Measurements from ENCODE around the gene ACSL5. TPM values are rescaled to one million over a fixed set of nuclear protein-coding genes. Genes with fewer than 3 reads are reported as not detected.
"Not testable (repeated sequence)": the region's sequence is repeated elsewhere in the genome, so short reads cannot be mapped to it uniquely, and the experiment has no call there.

Gene ACSL5
- total RNA-seq, 1 donor from 2014 or later, result 1.5 TPM

DNA sequence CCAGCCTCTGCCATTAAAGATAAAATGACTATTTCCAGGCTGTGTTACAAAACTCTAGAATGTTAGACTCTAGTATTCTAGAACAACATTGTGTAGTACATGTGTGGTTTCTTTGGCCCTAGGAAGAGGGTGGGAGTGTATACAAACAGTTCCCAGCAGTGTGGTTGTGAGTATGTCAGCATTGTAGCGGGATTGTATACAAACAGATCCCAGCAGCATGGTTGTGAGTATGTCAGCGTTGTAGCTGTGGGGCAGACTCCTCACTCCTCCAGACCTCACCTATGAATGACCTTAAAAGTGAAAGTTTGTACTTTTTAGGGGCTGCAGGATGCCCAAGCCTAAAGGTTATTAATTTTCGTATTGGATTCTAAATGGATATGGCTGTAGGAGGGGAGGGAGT is 6.9 kb upstream of the ACSL5 start:
- no peak for DNase-seq (ENCODE audit: low read depth)
- H3K27me3 ChIP-seq (ENCODE audit: control insufficient read depth, insufficient read depth, low read length), result no peaks in the 10 kb centered on the region
- no peaks in the 10 kb centered on the region for H3K36me3 ChIP-seq (ENCODE audit: control insufficient read depth, insufficient read depth, low read length)
- no peak overlapping the region for H3K4me3 ChIP-seq (ENCODE audit: low read depth, low read length)
- no peak for TF ChIP-seq CTCF (IDR thresholded peaks at IDR 0.05; ENCODE audit: insufficient read depth, low read length, poor library complexity, severe bottlenecking)

DNA sequence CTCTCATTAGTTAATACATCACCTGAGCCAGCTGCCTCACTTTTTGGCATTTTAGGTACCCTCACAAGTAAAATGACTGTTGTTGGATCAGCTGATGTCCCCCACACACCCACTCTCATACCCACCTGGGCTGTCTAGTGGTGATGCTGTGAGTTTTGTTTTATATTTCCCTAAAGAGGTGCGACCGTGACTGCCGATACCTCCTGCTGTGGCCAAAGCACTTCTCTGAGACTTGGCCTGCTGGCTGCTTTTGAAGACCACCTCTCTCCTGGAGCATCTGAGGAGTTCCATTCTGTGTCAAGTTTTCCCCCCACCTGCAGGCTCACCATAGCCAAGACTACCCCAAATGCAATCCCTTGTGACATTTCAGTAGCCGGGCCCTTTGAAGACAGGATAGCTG is 6.4 kb upstream of the ACSL5 start:
- no peak for DNase-seq (ENCODE audit: low read depth)
- no peak for TF ChIP-seq CTCF (IDR thresholded peaks at IDR 0.05; ENCODE audit: insufficient read depth, low read length, poor library complexity, severe bottlenecking)
- Histone ChIP-seq H3K27me3 (ENCODE audit: control insufficient read depth, insufficient read depth, low read length) (no peaks in the 10 kb centered on the region), H3K36me3 (ENCODE audit: control insufficient read depth, insufficient read depth, low read length) (no peaks in the 10 kb centered on the region), H3K4me3 (ENCODE audit: low read depth, low read length) (no peak overlapping the region)

- no peak for TF ChIP-seq CTCF (IDR thresholded peaks at IDR 0.05; ENCODE audit: insufficient read depth, low read length, poor library complexity, severe bottlenecking)
- DNase-seq (ENCODE audit: low read depth), result no peak
- no peaks in the 10 kb centered on the region for H3K27me3 ChIP-seq (ENCODE audit: control insufficient read depth, insufficient read depth, low read length)
- no peak overlapping the region for H3K4me3 ChIP-seq (ENCODE audit: low read depth, low read length)
- no peaks in the 10 kb centered on the region for H3K36me3 ChIP-seq (ENCODE audit: control insufficient read depth, insufficient read depth, low read length)
Measured at GRCh38 chr10:112369495-112370423, 4.2 kb upstream of the ACSL5 start.

GRCh38 chr10:112370424-112370819 is 3.5 kb upstream of the ACSL5 start:
- Histone ChIP-seq H3K36me3 (ENCODE audit: control insufficient read depth, insufficient read depth, low read length) (no peaks in the 10 kb centered on the region), H3K27me3 (ENCODE audit: control insufficient read depth, insufficient read depth, low read length) (no peaks in the 10 kb centered on the region), H3K4me3 (ENCODE audit: low read depth, low read length) (no peak overlapping the region)
- TF ChIP-seq CTCF (IDR thresholded peaks at IDR 0.05; ENCODE audit: insufficient read depth, low read length, poor library complexity, severe bottlenecking), result no peak
- DNase-seq (ENCODE audit: low read depth), result no peak

- not testable (repeated sequence) for H3K36me3 ChIP-seq (ENCODE audit: control insufficient read depth, insufficient read depth, low read length); H3K4me3 ChIP-seq (ENCODE audit: low read depth, low read length); DNase-seq (ENCODE audit: low read depth); H3K27me3 ChIP-seq (ENCODE audit: control insufficient read depth, insufficient read depth, low read length)
Measured at GRCh38 chr10:112371326-112371725, 2.6 kb upstream of the ACSL5 start.

GRCh38 chr10:112372182-112372810 is 1.6 kb upstream of the ACSL5 start:
- H3K27me3 ChIP-seq (ENCODE audit: control insufficient read depth, insufficient read depth, low read length); H3K36me3 ChIP-seq (ENCODE audit: control insufficient read depth, insufficient read depth, low read length); DNase-seq (ENCODE audit: low read depth); H3K4me3 ChIP-seq (ENCODE audit: low read depth, low read length): not testable (repeated sequence)
